Nephron (organoid): ENCODE data around the gene NLK.

Source experiments
- H3K27ac Mint-ChIP-seq, 3 experiments: 2 replicates each; pipeline ENCODE4 v1.8.0; 2020; ENCODE audit warnings: mixed read lengths in 3 of 3, mild to moderate bottlenecking in 2 of 3, moderate library complexity in 1 of 3
- H3K27me3 Mint-ChIP-seq: 2 replicates; pipeline ENCODE4 v1.8.0; 2021; ENCODE audit warnings: low read depth, mild to moderate bottlenecking, moderate library complexity, mixed read lengths
- H3K36me3 Mint-ChIP-seq: 2 replicates; pipeline ENCODE4 v1.8.0; 2020; ENCODE audit warnings: low read depth, mixed read lengths
- H3K4me1 Mint-ChIP-seq: 2 replicates; pipeline ENCODE4 v1.8.0; 2020; ENCODE audit warnings: mixed read lengths
- H3K4me3 Mint-ChIP-seq, 3 experiments: 2 replicates each; pipeline ENCODE4 v1.8.0; 2020; ENCODE audit warnings: mild to moderate bottlenecking in 3 of 3, mixed read lengths in 3 of 3, moderate library complexity in 2 of 3
- H3K9me3 Mint-ChIP-seq: 2 replicates; pipeline ENCODE4 v1.8.0; 2020; ENCODE audit warnings: mixed read lengths
- CTCF ChIP-seq, 3 experiments: fragments of 200-600 bp; sonication (generic); IDR thresholded peaks; one replicate each; pipeline ENCODE4 v1.5.0; 2021; ENCODE audit warnings: antibody characterized with exemption in 3 of 3; ENCODE audit not compliant: unreplicated experiment in 3 of 3

Gene NLK

GRCh38 chr17:28170771-28171170, 128.3 kb downstream of the NLK start:
- TF ChIP-seq CTCF (IDR thresholded peaks at IDR 0.05; ENCODE audit: unreplicated experiment in 3 of 3) = no peak
- H3K9me3 Mint-ChIP-seq = no peaks in the 10 kb centered on the region
- no peak overlapping the region for H3K4me3 Mint-ChIP-seq
- H3K27me3 Mint-ChIP-seq = no peaks in the 10 kb centered on the region
- peaks cover 18% of the 10 kb centered on the region for H3K4me1 Mint-ChIP-seq
- peaks cover 26% of the 10 kb centered on the region for H3K36me3 Mint-ChIP-seq
- H3K27ac Mint-ChIP-seq = no peak overlapping the region

- peaks cover 24% of the 10 kb centered on the region for H3K36me3 Mint-ChIP-seq
- peaks cover 18% of the 10 kb centered on the region for H3K4me1 Mint-ChIP-seq
- no peak for TF ChIP-seq CTCF (IDR thresholded peaks at IDR 0.05; ENCODE audit: unreplicated experiment in 3 of 3)
- H3K27me3 Mint-ChIP-seq = no peaks in the 10 kb centered on the region
- no peaks in the 10 kb centered on the region for H3K9me3 Mint-ChIP-seq
- H3K4me3 Mint-ChIP-seq = no peak overlapping the region
- H3K27ac Mint-ChIP-seq = peak overlapping the region; percentile 6 to 78 (median 32)
Measured at GRCh38 chr17:28173031-28173561, 130.6 kb downstream of the NLK start.

- Mint-ChIP-seq H3K4me1 (peaks cover 18% of the 10 kb centered on the region), H3K4me3 (no peak overlapping the region)
Measured at GRCh38 chr17:28173801-28174200, 131.3 kb downstream of the NLK start.

GRCh38 chr17:28174352-28175046, 132.0 kb downstream of the NLK start:
- H3K36me3 Mint-ChIP-seq = peaks cover 25% of the 10 kb centered on the region
- no peak overlapping the region for H3K4me3 Mint-ChIP-seq
- no peaks in the 10 kb centered on the region for H3K9me3 Mint-ChIP-seq
- peak overlapping the region in 2 of 3 experiments; percentile 6 to 78 for H3K27ac Mint-ChIP-seq
- TF ChIP-seq CTCF (IDR thresholded peaks at IDR 0.05; ENCODE audit: unreplicated experiment in 3 of 3) = no peak
- no peaks in the 10 kb centered on the region for H3K27me3 Mint-ChIP-seq
- peaks cover 18% of the 10 kb centered on the region for H3K4me1 Mint-ChIP-seq

More at GRCh38 chr17:28173801-28174200, 131.3 kb downstream of the NLK start:
- Mint-ChIP-seq H3K27me3 (no peaks in the 10 kb centered on the region), H3K27ac (peak overlapping the region; percentile 4 to 78 (median 6)), H3K36me3 (peaks cover 24% of the 10 kb centered on the region), H3K9me3 (no peaks in the 10 kb centered on the region)
- TF ChIP-seq CTCF (IDR thresholded peaks at IDR 0.05; ENCODE audit: unreplicated experiment in 3 of 3) = no peak

- Mint-ChIP-seq H3K9me3 (no peaks in the 10 kb centered on the region), H3K4me1 (peaks cover 18% of the 10 kb centered on the region), H3K27ac (no peak overlapping the region), H3K27me3 (no peaks in the 10 kb centered on the region), H3K4me3 (no peak overlapping the region), H3K36me3 (peaks cover 19% of the 10 kb centered on the region)
- no peak for TF ChIP-seq CTCF (IDR thresholded peaks at IDR 0.05; ENCODE audit: unreplicated experiment in 3 of 3)
Measured at GRCh38 chr17:28177351-28177750, 134.9 kb downstream of the NLK start.

GRCh38 chr17:28178800-28179199, 136.3 kb downstream of the NLK start:
- H3K4me1 Mint-ChIP-seq = peaks cover 3% of the 10 kb centered on the region
- peaks cover 19% of the 10 kb centered on the region for H3K36me3 Mint-ChIP-seq
- no peak overlapping the region for H3K4me3 Mint-ChIP-seq
- no peaks in the 10 kb centered on the region for H3K9me3 Mint-ChIP-seq
- peak overlapping the region in 2 of 3 experiments; percentile 54 to 69 for H3K27ac Mint-ChIP-seq
- no peaks in the 10 kb centered on the region for H3K27me3 Mint-ChIP-seq
- no peak for TF ChIP-seq CTCF (IDR thresholded peaks at IDR 0.05; ENCODE audit: unreplicated experiment in 3 of 3)
